Activated T-cell treated with anti-CD3 and anti-CD28 coated beads, Interleukin-2, amount 50 U/mL, for 1 hour (primary cell): ENCODE data around the gene CYB561A3.

Experiments
- DNase-seq: peaks from one replicate; pipeline ENCODE4 v3.0.0-alpha.2; 2020

Gene CYB561A3

GRCh38 chr11:61342207-61342803 lies 19.4 kb downstream of the CYB561A3 start:
- DNase-seq = no peak

- no peak for DNase-seq
Observed at GRCh38 chr11:61341706-61342105, 20.0 kb downstream of the CYB561A3 start.

DNA sequence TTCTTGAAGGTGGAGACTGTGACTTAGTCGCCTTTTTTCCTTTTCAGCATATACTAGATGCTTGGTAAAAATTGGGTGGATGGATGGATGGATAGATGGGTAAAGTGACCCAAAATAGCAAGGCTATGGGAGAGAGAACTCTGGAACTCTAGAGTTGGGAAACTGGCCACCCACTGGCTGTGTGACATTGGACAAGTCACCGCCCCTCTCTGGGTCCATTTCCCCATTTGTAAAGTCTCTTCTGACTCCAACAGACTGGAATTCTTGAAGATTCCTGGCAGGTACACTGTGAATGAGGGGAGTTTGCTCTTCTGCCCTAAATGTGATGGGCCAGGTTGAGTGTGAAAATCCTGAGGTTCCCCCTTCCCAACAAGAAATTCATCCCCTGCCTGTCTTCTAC lies 20.7 kb downstream of the CYB561A3 start:
- DNase-seq = no peak

DNA sequence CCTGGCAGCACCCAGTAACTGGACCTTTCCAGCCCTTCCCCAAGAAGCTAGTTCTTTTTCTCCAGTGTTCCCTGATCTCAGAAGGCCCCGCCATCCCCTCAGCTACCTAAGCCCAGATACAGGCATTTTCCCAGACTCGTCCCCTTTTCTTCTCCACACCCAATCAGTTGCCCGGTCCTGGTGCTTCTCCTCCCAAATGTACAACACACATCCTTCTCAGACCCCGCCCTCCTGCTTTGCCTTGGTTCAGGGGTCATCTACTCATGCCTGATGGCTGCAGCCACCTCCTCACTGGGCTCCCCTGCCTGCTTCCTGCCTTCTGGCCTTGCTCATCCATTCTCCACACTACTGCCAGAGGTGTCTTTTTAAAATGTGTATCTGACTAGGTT lies 22.2 kb downstream of the CYB561A3 start:
- DNase-seq = no peak

GRCh38 chr11:61338783-61339489 lies 22.7 kb downstream of the CYB561A3 start:
- no peak for DNase-seq

- DNase-seq = no peak
Observed at GRCh38 chr11:61337706-61338470, 23.8 kb downstream of the CYB561A3 start.

DNA sequence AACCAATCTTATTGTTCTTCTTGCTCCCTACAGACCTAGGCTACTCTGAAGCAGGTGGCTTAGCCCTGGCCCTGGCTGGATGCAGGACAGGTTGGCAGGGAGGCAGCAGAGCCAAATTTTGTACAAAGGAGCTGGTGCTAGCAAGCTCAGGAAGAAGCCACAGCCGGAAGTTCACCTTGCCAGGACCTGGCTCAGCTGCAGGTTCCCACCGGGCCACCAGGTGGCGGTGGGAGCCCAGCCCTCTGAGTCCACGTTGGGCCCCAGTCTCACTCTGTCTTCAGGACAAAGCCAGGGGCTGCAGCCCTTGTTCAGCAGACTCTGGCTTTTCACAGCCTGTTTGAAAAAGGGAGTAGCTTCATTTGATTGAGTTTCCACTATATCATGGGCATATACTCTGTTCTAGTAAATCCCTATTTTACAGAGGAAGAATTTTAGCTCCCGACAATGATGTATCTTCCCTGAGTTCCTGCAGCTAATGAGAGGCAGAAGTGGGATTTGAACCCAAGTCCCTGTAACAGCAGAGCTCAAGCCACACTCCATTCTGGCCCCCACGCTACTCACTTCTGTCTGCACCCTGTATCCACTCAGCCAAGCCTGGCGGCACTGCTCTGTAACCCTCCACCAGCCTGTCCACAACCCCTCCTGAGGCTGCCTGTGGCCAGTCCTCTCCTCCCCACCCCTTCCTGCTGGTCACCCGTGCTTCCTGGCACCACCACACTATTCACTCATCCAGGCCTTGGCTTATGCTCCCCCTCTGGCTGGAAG lies 25.3 kb downstream of the CYB561A3 start:
- peak; percentile 85 for DNase-seq

DNA sequence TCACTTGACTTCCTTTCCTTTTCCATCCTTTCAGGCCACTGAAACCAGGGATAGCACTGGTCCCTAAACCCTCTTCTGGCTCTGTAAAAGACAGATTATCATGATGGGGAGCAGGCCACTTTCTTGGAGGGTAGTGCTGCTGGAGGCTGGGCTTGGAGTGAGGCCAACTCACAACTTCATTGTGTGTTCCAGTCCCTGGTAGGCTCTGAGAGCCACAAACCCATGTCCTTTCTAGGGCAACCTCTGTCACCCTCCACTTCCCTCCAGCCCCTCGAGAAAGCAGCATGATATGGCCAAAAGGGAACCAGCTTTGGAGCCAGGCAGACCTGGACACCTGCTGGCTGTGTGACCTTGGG lies 26.3 kb downstream of the CYB561A3 start:
- DNase-seq = no peak

GRCh38 chr11:61334434-61335354 lies 27.0 kb downstream of the CYB561A3 start:
- no peak for DNase-seq

DNA sequence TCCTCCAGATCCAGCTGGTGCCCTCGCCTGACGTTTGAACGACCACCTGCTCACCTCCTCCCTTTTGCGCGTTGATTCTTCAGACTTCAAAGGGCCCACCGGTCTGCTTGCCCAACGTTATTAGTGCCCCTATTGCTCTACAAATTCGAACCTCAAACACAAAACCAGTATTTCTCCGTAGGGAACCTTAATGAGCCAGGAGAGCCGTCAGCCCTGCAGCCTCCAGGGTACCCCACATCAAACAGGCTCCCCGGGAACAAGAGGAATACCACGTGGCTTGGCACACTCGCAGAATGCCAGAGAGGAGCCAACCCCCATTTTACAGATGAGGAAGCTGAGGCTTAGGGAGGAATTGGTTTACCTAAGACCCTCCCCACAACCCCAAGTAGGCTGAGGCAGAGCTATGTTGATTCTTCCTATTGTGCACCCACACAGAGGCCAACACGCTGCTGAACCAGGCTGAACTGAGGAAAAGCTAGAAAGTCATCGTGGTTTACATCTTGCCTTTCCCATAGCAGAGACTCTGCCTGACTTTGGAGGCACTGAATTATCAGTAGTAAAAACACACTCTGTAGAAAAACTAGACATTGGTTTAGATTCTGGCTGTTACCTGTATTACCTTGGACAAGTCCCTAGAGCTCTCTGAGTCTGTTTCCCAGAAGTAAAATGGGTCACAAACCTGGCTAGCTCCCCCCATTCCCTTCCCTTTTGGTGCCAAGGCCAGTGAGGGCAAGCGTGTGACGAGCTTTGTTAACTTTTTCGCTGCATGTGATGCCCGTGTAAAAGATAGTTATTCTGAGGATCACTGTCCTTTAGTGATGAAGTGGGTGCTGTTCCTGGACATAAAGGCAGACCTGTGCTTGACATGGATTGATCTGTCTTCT lies 27.9 kb downstream of the CYB561A3 start:
- DNase-seq = no peak

DNA sequence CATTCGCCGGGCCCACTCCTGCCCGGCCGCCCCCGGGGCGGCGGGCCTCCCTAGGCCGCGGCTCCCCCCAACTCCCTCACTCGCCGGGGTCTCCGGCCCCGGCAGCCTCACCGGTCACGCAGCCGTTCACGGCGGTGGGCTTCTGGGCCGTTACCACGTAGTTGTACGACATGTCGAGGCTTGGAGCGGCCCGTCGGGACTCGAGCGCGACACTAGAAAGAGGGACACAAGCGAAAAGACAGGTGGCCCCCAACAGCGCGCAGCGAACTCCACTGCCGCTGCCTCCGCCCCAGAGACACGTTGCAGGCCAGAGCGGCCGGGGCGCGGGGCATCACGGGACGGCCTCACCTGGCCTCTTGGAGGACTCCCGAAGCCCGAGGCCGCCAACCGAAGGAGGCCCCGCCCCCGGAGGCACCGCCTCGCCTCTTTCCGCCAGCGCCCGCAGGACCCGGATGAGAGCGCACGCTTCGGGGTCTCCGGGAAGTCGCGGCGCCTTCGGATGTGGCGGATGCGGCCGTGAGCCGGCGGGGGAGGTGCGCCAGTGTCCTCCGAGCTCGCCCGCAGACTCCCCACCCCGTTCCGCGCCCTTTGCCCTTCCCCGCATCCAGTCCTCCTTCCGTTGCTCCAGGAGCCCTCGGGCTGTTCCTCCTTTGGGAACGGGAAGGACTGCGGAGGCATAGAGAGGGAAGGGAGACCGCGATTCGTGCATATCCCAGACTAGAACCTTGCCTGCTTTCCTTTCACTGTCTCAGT lies 28.7 kb downstream of the CYB561A3 start, which contains the start of the genes DDB1 and TKFC:
DDB1 (minus strand) TSS at position 309 of the 753 bp plus-strand sequence; CDS start at position 172, 137 bp downstream.
TKFC (plus strand) TSS at position 432 of the 753 bp plus-strand sequence. CDS start 1,501 bp downstream, outside the sequence.
- DNase-seq = peak; percentile 96

GRCh38 chr11:61332281-61332796 lies 29.3 kb downstream of the CYB561A3 start:
- DNase-seq = no peak

DNA sequence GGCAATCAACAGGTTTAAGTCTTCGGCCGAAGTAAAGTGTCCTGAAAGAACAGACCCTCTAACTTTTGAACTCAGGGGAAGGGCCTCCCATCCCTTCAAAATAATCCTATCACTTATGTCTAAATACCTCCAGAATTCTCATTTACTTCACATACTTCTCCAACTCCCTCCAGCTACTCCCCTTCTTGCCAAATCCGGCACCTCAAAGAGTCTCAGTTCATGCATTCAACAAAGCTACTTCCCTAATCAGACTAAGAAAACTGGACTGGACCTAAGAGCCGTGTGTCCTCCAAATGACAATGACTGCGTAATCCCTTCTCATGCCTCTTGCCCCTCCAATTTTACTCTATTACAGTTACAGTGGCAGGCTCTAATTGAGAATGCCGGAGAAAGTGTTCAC lies 30.0 kb downstream of the CYB561A3 start:
- no peak for DNase-seq

GRCh38 chr11:61329871-61330270 lies 31.8 kb downstream of the CYB561A3 start:
- DNase-seq = no peak

DNA sequence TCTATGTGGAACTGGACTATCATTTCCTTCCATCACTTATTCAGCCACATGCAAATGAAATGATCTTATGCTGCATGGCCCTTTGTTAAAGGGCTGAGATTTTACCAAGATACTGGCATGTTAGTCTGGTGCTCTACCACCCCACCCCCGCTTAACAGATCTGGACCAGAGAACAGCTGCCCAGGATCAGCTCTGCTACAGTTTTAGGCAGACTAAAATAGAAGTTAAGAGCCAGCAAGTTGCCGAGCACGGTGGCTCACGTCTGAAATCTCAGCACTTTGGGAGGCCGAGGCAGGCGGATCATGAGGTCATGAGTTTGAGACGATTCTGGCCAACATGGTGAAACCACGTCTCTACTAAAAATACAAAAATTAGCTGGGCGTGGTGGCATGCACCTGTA lies 33.3 kb downstream of the CYB561A3 start:
- no peak for DNase-seq

DNA sequence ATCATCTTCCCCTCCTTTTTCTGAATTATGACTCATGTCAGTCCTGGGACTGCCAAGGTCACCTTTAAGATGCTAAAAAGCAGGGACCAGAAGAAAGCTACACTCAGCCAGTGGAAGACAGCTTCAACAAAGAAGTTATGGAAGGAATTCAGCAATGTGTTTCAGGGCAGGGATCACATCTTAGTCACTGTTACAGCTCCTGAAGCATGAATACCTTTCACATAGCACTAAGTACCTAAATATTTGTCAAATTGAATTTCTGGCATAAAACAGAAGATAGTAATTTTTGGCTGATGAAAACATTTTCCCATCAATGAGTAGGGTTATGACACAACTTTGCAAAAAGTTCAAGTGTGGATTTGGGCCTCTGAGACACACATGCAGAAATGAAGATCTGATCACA lies 34.0 kb downstream of the CYB561A3 start:
- DNase-seq = no peak

DNA sequence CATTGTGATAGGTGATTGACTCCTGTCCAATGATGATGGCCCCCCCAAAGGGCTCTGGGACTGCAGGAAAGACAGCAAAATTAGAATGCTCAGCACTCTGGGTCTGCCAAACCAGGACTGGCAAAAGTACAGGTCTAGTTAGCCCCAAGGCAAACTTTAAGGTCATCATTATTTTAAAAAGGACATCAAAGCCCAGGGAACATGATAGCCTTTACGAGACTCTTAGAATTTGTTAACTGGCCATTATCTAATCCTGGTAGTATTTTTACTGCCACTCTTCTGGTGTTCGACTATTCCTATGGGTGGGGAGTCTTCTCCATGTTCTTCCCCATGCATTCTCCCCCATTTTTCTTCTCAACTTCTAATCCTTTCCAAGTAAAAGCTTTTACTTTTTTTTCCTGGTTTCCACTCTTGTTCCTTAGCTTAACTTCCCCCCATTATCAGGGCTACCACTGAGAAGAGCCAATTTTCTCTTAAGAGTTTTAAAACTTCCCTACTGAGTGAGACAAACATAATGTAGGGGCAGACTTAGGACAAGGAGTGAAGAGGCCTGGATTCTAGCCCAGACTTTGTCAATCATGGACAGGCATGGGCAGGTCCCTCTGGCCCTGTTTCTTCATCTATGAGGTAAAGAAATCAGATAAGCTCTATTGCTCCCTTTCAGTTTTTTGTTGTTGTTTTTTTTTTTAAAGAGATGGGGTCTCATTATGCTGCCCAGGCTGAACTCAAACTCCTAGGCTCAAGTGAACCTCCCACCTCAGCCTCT lies 35.9 kb downstream of the CYB561A3 start:
- no peak for DNase-seq

GRCh38 chr11:61315260-61315659 lies 46.4 kb downstream of the CYB561A3 start:
- DNase-seq = no peak

DNA sequence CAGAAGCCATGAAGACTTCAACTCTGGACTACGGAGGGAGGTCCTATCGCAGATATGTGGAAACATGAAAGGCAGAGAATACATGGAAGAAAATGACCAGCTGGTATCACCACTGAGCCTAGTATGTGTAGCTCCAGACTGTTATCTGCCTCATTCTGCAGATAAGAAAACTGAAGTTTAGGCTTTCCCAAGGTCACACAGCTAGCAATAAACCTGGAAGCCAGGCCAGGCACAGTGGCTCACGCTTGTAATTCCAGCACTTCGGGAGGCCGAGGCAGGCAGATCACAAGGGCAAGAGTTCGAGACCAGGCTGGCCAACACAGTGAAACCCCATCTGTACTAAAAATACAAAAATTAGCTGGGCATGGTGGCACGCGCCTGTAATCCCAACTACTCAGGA lies 50.9 kb downstream of the CYB561A3 start:
- no peak for DNase-seq
